Measurements from ENCODE around the gene HTR6.
"Not testable (repeated sequence)": the region's sequence is repeated elsewhere in the genome, so short reads cannot be mapped to it uniquely, and the experiment has no call there.

HTR6 gene

DNA sequence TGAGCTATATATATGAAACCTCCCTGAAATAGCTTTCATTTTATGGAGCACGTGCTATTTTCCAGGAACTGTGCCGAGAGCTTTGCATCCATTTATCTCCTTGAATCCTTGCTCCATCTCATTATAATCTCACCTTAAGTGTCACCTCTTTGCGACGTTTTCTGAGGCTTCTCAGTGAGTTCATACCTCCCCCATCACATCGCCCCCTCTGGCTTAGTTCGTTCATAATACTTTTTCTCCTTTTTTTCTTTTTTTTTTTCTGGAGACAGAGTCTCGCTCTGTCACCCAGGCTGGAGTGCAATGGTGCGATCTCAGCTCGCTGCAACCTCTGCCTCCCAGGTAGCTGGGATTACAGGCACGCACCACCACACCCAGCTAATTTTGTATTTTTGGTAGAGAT lies 25.4 kb upstream of the HTR6 start:
- not testable (repeated sequence) for DNase-seq (ENCODE audit: low read depth)

GRCh38 chr1:19639999-19640362 lies 24.7 kb upstream of the HTR6 start:
- DNase-seq (ENCODE audit: low read depth): no peak

GRCh38 chr1:19640363-19641316 lies 24.0 kb upstream of the HTR6 start:
- DNase-seq (ENCODE audit: low read depth): no peak

- no peak for DNase-seq (ENCODE audit: low read depth)
Observed at GRCh38 chr1:19643121-19643520, 21.6 kb upstream of the HTR6 start.

DNA sequence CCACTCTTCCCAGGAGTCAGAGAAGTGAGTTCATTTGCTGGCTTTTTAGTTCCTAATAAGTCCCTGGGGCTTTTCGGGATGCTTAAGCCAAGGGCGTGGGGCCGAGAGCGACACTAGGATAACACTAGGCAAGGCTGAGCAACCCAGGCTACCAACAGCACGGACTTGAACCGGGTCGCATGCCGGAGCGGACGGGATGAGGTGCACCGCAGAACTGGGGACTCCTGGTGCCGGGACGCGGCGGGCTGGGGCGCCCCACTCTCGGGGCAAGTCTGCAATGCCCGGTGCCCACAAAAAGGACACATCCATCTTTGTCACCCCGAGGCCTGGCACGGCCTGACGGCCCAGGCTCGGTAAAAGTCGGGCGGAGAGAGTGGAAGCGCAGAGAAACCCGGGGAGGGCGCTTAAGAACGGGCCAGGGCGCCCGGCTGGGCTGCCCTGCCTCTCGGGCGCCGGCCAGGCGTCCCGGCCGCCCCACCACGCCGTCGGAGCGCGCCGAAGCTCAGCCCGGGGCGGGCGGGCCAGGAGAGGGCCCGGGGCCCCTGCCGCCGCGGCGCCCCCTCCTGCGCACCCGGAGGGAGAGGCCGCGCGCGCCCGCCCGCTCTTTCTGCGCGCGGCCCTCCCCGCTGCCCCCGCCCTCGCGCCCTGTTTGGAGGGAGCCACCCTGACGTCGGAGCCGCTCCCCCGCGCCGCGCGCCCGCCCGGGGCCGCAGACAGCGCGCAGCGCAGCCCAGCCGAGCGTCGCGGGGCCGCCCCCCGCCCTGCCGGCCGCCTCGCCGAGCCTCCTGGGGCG lies 20.9 kb upstream of the HTR6 start, which contains the start of gene NBL1:
TSS of gene NBL1 (plus strand) at position 710 of the 793 bp plus-strand sequence. CDS start 10,720 bp downstream, outside the sequence.
- peak; percentile 62 for DNase-seq (ENCODE audit: low read depth)

DNA sequence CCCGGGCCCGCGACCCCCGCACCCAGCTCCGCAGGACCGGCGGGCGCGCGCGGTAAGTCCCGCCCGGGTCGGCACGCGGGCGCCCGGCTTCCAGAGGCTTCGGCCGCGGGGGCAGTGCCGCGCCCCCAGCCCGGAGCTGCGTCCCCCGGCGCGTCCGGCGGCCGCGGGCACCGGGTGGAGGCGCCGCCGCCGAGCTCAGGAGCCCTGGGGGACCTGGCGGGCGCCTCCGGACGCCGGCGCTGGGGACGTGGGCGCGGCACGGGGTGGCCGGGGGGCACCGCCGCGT lies 20.3 kb upstream of the HTR6 start:
- DNase-seq (ENCODE audit: low read depth): no peak

DNA sequence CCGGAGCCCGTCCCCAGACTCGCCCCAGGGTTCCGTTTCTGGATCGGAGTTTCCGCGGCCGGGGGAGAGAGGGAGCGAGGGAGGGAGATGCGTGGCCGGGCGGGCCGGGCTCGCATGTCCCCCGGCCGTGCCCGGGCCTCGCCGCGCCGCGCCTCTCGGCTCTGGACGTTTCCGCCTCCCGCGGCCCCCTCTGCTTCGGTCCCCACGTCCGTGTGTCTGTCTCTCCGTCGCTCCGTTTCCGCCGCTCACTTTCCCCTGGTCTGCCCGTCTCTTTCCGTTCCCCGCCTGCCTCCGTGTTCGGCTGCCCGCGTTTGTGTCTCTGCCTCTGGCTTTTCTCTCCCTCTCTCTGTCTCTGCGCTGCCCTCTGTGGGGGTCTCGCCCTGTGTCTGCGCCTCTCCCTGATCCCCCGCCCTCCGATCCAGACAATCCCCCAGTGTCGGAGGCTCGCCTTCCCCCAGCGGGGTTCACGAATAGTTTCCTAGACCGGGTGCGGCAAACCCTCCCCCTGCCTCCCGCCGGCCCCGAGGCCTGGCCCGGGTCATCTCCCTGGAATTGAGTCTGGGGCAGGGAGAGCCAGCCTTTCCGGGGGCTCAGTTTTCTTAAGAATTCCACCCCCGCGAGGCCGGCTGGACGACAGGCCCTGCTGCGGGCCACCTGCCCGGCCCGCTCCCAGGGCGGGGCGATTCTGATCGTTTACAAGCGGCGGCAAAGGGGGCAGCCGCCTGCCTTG lies 19.8 kb upstream of the HTR6 start:
- DNase-seq (ENCODE audit: low read depth): no peak

DNA sequence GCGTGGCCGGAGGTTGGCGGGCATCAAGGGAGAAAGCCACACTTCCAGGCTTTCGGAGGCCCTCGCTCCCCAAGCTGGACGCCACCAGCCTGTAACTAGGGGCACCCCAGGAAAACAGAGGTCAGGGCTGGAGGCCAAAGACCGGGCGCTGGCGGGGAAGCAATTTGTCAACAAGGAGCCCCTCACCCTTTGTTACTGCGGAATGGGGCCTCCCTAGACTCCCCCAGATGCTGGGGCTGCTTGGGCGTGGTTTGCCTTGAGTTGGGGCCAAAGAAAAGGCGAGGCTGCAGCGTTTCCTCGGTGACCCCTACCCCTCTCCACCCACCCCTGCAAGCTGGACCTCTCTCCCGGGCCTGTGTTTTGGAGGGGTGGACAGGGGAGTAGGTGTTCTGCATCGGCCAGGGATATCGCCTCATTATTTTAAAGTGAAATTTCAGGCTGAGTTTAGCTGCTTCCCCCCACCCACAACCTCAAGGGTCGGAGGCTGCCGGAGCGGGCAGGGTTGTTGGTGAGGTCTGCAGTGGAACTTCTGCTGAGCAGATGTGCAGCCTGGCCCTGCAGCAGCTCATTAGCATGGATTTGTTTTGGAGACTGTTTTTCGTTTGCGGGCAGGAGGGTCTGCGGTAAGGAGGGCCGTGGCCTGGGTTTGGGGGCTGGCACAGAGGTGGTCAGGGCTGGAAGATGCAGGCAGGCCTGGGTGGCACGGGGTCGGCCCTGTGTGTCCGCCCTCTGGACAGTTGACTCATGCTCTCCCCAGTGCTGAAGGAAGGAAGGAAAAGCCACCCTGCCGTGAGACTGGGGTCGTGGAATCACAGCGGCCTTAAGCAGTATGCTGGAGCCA lies 19.0 kb upstream of the HTR6 start:
- DNase-seq (ENCODE audit: low read depth): no peak

DNA sequence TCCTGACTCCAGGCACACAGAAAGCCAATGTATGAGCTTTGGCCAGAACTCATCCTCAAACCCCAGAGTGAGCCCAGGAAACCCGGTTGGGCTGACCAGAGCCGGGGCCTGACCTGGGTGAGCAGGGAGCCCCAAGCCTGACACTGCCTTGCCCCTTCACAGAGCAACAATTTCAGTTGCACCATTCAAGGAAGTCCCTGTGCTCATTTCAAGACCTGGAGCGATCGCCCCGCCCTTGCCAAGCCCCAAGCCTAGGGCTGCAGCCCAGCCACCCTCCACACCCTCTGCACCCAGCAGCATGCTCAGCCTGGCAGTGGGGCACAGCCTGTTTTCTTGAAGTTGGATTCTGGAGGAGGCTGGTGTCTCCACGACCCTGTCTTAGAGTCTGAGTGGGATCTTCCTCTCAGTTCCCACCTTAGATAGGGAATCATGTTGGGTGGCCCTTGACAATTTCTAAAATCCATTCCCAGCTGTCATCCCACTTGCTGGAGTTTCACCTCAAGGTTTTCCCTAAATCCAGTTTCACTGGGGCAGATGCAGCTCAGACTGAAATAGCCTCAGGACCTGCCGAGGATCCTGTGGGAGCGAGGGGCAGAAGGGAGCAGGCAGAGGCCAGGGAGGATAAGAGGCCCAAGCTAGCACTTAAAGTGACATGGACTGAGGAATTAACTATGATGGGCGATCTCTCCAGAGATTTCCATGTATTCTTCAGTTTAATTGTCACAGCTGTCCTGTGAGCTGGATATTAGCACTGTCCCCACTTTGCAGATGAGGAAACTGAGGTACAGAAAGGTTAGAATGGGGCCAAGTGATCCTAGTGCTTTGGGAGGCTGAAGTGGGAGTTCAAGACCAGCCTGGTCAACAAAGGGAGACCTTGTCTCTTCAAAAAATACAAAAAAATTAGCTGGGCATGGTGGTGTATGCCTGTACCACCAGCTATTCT lies 18.0 kb upstream of the HTR6 start:
- DNase-seq (ENCODE audit: low read depth): no peak

GRCh38 chr1:19647643-19648042 lies 17.0 kb upstream of the HTR6 start:
- no peak for DNase-seq (ENCODE audit: low read depth)

GRCh38 chr1:19648239-19648638 lies 16.4 kb upstream of the HTR6 start:
- DNase-seq (ENCODE audit: low read depth): no peak

DNA sequence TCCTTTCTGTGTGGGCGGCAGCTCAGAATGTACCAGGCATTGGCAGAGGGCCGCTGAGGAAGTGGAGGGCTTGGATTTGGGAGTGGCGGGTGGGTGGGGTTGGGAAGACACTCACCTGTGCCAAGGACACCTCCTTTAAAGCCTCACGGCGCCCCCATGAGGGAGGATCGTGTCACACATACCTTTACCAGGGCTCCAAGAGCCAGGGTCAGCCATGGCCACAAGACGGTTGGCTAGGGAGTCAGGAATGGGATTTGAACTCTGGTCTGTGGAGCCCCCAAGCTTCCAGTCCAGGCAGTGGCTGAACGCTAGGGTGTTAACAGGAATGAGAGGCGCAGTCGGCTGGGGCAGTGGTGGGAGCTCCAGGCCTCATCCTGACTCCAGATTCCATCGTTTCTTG lies 16.0 kb upstream of the HTR6 start:
- DNase-seq (ENCODE audit: low read depth): no peak

DNA sequence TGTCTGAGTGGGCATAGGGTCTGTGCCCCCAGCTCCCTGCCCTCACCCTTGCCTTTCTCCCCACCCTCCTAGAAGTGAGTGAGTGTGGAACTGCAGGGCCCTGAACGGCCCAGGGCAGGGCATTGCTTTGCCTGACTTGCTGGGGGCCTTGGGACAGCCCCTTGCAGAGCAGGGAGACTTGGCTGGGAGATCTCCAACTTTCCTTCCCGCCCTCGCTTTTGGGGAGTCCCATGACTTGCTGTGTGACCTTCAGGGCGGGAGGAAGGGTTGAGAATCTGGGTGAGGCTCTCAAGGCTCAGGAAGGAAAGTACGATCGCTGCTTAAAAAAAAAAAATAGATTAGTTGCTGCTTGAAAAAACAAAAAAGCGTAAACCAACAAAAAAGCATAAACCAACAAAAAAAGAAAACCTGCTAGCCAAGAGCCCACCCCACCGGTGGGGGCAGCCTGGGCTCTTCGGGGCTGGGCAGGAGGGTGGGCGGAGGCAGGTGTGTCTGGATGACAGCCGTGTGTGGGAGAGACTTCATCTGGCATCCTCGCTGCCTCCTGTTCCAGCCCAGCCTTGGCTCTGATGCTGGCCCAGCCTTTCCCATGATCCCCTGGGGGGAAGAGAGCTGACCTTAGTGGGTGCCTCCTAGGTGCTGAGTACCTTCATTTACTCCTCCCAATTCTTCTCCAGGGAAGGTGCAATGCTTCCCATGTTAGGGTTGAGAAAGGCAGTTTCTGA lies 14.1 kb upstream of the HTR6 start:
- no peak for DNase-seq (ENCODE audit: low read depth)

- no peak for DNase-seq (ENCODE audit: low read depth)
Observed at GRCh38 chr1:19651141-19651737, 13.4 kb upstream of the HTR6 start.

GRCh38 chr1:19654386-19654785 lies 10.3 kb upstream of the HTR6 start:
- no peak for DNase-seq (ENCODE audit: low read depth)

- DNase-seq (ENCODE audit: low read depth): no peak
Observed at GRCh38 chr1:19654886-19655717, 9.6 kb upstream of the HTR6 start.

DNA sequence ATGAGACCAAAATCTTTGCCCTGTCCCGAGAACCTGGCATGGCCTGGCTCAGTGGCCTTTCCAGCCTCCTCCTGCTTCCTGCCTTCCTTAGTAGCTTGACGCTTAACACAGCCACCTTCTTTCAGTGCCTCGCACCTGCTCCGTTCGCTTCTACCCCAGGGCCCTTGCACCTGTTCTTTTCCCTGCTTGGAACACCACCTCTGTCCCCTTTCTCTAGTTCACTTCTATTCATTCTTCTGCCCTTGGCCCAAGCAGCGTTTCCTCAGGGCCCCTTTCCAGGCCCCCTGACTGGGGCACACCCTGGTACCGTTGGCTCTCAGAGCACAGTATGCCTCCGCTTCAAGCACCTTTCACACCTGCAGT lies 9.0 kb upstream of the HTR6 start:
- no peak for DNase-seq (ENCODE audit: low read depth)

- DNase-seq (ENCODE audit: low read depth): no peak
Observed at GRCh38 chr1:19656134-19656779, 8.4 kb upstream of the HTR6 start.

Measured in stimulated activated CD4-positive, alpha-beta T cell treated with anti-CD3 and anti-CD28 coated beads, Interleukin-2, amount 100 ng/mL, for 4 hours (primary cell).